H9 (cell line): ENCODE measurements around the gene MROH2A. TPM values are rescaled to one million over a fixed set of nuclear protein-coding genes. Genes with fewer than 3 reads are reported as not detected.

Experiments used
- DNase-seq: peaks from one replicate; pipeline ENCODE4 v3.0.0-alpha.2; 2017
- H2AFZ ChIP-seq: one replicate; pipeline ENCODE4 v1.6.1; 2013; ENCODE audit warnings: mild to moderate bottlenecking, low read length, control low read depth, moderate library complexity
- H2AK5ac ChIP-seq: 2 replicates; pipeline ENCODE4 v1.6.1; 2013; ENCODE audit warnings: low read length, control low read depth, mixed read lengths; ENCODE audit not compliant: insufficient read length
- H2BK120ac ChIP-seq: one replicate; pipeline ENCODE4 v1.6.1; 2013; ENCODE audit warnings: low read depth, mild to moderate bottlenecking, low read length, control low read depth, inconsistent platforms; ENCODE audit not compliant: poor library complexity, severe bottlenecking
- H2BK12ac ChIP-seq: 2 replicates; pipeline ENCODE4 v1.6.1; 2013; ENCODE audit warnings: low read length, control low read depth, mixed read lengths, low read depth; ENCODE audit not compliant: insufficient read length
- H2BK15ac ChIP-seq: 2 replicates; pipeline ENCODE4 v1.6.1; 2013; ENCODE audit warnings: low read depth, low read length, control low read depth
- H2BK20ac ChIP-seq: one replicate; pipeline ENCODE4 v1.6.1; 2013; ENCODE audit warnings: low read depth, mild to moderate bottlenecking, low read length, control low read depth, inconsistent platforms; ENCODE audit not compliant: poor library complexity, severe bottlenecking
- H2BK5ac ChIP-seq: 2 replicates; pipeline ENCODE4 v1.6.1; 2013; ENCODE audit warnings: low read length, control low read depth, mixed read lengths; ENCODE audit not compliant: insufficient read length
- H3K14ac ChIP-seq: 2 replicates; pipeline ENCODE4 v1.6.1; 2013; ENCODE audit warnings: low read length, control low read depth; ENCODE audit not compliant: insufficient read depth
- H3K18ac ChIP-seq: 2 replicates; pipeline ENCODE4 v1.6.1; 2013; ENCODE audit warnings: low read depth, mild to moderate bottlenecking, mixed read lengths, low read length, control low read depth; ENCODE audit not compliant: insufficient read length
- H3K23ac ChIP-seq: 2 replicates; pipeline ENCODE4 v1.6.1; 2013; ENCODE audit warnings: low read length, control low read depth, mixed read lengths, low read depth; ENCODE audit not compliant: insufficient read length
- H3K23me2 ChIP-seq: 2 replicates; pipeline ENCODE4 v1.6.1; 2013; ENCODE audit warnings: low read depth, mild to moderate bottlenecking, mixed read lengths, low read length, control low read depth; ENCODE audit not compliant: insufficient read length, poor library complexity, severe bottlenecking
- H3K27ac ChIP-seq: 2 replicates; pipeline ENCODE4 v1.5.1; 2013; ENCODE audit warnings: low read length, control low read depth, mixed read lengths, low read depth; ENCODE audit not compliant: insufficient read length
- H3K27me3 ChIP-seq: 2 replicates; pipeline ENCODE4 v1.6.1; 2013; ENCODE audit warnings: low read length, control low read depth, inconsistent platforms; ENCODE audit not compliant: insufficient read depth
- H3K4ac ChIP-seq: 2 replicates; pipeline ENCODE4 v1.6.1; 2013; ENCODE audit warnings: low read depth, mild to moderate bottlenecking, control low read depth, inconsistent platforms, low read length, moderate library complexity
- H3K4me1 ChIP-seq: 2 replicates; pipeline ENCODE4 v1.6.1; 2013; ENCODE audit warnings: low read length, control low read depth, inconsistent platforms; ENCODE audit not compliant: insufficient read depth
- H3K4me2 ChIP-seq: 2 replicates; pipeline ENCODE4 v1.6.1; 2013; ENCODE audit warnings: low read length, control low read depth, mixed read lengths; ENCODE audit not compliant: insufficient read length, insufficient read depth
- H3K56ac ChIP-seq: 2 replicates; pipeline ENCODE4 v1.6.1; 2013; ENCODE audit warnings: low read depth, mild to moderate bottlenecking, mixed read lengths, low read length, control low read depth; ENCODE audit not compliant: insufficient read length
- H3K79me1 ChIP-seq: 2 replicates; pipeline ENCODE4 v1.6.1; 2013; ENCODE audit warnings: low read depth, mild to moderate bottlenecking, moderate library complexity, low read length, control low read depth, inconsistent platforms; ENCODE audit not compliant: insufficient read depth, poor library complexity, severe bottlenecking
- H3K79me2 ChIP-seq: 2 replicates; pipeline ENCODE4 v1.6.1; 2013; ENCODE audit warnings: low read length, control low read depth, inconsistent platforms; ENCODE audit not compliant: insufficient read depth
- H3K9ac ChIP-seq: 2 replicates; pipeline ENCODE4 v1.6.1; 2013; ENCODE audit warnings: low read length, control low read depth, mixed read lengths; ENCODE audit not compliant: insufficient read length; ENCODE audit errors: extremely low read depth
- H3K9me3 ChIP-seq: one replicate; pipeline ENCODE4 v1.6.1; 2013; ENCODE audit warnings: low read depth, low read length, inconsistent platforms; ENCODE audit not compliant: control insufficient read depth
- H3T11ph ChIP-seq: one replicate; pipeline ENCODE4 v1.6.1; 2013; ENCODE audit warnings: mild to moderate bottlenecking, low read length, control low read depth, inconsistent platforms
- H4K20me1 ChIP-seq: one replicate; pipeline ENCODE4 v1.6.1; 2013; ENCODE audit not compliant: control insufficient read depth, insufficient read length, insufficient read depth
- H4K5ac ChIP-seq: 2 replicates; pipeline ENCODE4 v1.6.1; 2013; ENCODE audit warnings: low read depth, mild to moderate bottlenecking, mixed read lengths, low read length, control low read depth; ENCODE audit not compliant: insufficient read length
- H4K8ac ChIP-seq: replicated peaks from 2 replicates; pipeline ENCODE4 v1.6.1; 2013; ENCODE audit warnings: low read length, control low read depth, mixed read lengths, low read depth; ENCODE audit not compliant: insufficient read length
- H4K91ac ChIP-seq: 2 replicates; pipeline ENCODE4 v1.6.1; 2013; ENCODE audit warnings: low read depth, mild to moderate bottlenecking, moderate library complexity, mixed read lengths, low read length, control low read depth; ENCODE audit not compliant: insufficient read length
- H3K27ac Mint-ChIP-seq, 3 experiments: 2 replicates in 2 of 3; 3 replicates in 1 of 3; pipeline ENCODE4 v1.8.0; 2020 to 2021; ENCODE audit warnings: mixed read lengths in 3 of 3, mild to moderate bottlenecking in 1 of 3, moderate library complexity in 1 of 3
- H3K27me3 Mint-ChIP-seq: 2 replicates; pipeline ENCODE4 v1.8.0; 2021; ENCODE audit warnings: low read depth, mild to moderate bottlenecking, moderate library complexity, mixed read lengths
- H3K36me3 Mint-ChIP-seq, 3 experiments: 2 replicates in 2 of 3; 3 replicates in 1 of 3; pipeline ENCODE4 v1.8.0; 2020 to 2021; ENCODE audit warnings: low read depth in 3 of 3, mixed read lengths in 3 of 3; ENCODE audit not compliant: insufficient read depth in 1 of 3
- H3K4me1 Mint-ChIP-seq, 2 experiments: 2 replicates each; pipeline ENCODE4 v1.8.0; 2020; ENCODE audit warnings: mixed read lengths in 2 of 2
- H3K4me3 Mint-ChIP-seq, 2 experiments: 2 replicates in 1 of 2; 3 replicates in 1 of 2; pipeline ENCODE4 v1.8.0; 2020 to 2021; ENCODE audit warnings: mild to moderate bottlenecking in 2 of 2, mixed read lengths in 2 of 2, moderate library complexity in 1 of 2
- H3K9me3 Mint-ChIP-seq, 2 experiments: 2 replicates in 1 of 2; 3 replicates in 1 of 2; pipeline ENCODE4 v1.8.0; 2020; ENCODE audit warnings: mild to moderate bottlenecking in 2 of 2, mixed read lengths in 2 of 2, moderate library complexity in 1 of 2
- WGBS: extraction: QIAGEN DNeasy Blood & Tissue Kit; methylation state at CpG from one replicate; pipeline ENCODE4 v1.1.7; 2013; ENCODE audit warnings: missing lambda C conversion rate, low lambda C conversion rate, mixed read lengths; ENCODE audit not compliant: insufficient read length; ENCODE audit errors: extremely low coverage; 5-methylcytosine and 5-hydroxymethylcytosine counted together
- total RNA-seq: library from RNA; stranded (reverse); gene quantifications from 2 replicates; pipeline ENCODE4 v1.2.1, GENCODE V29; 2021
- TF ChIP-seq, protein P1 (sequence below): fragments of 200-600 bp; sonication (generic); conservative IDR thresholded peaks from 3 replicates; pipeline ENCODE4 v1.8.0; 2021; ENCODE audit warnings: antibody characterized with exemption, mild to moderate bottlenecking

The MROH2A gene
- total RNA-seq, 1 experiment from 2014 or later: not detected

DNA sequence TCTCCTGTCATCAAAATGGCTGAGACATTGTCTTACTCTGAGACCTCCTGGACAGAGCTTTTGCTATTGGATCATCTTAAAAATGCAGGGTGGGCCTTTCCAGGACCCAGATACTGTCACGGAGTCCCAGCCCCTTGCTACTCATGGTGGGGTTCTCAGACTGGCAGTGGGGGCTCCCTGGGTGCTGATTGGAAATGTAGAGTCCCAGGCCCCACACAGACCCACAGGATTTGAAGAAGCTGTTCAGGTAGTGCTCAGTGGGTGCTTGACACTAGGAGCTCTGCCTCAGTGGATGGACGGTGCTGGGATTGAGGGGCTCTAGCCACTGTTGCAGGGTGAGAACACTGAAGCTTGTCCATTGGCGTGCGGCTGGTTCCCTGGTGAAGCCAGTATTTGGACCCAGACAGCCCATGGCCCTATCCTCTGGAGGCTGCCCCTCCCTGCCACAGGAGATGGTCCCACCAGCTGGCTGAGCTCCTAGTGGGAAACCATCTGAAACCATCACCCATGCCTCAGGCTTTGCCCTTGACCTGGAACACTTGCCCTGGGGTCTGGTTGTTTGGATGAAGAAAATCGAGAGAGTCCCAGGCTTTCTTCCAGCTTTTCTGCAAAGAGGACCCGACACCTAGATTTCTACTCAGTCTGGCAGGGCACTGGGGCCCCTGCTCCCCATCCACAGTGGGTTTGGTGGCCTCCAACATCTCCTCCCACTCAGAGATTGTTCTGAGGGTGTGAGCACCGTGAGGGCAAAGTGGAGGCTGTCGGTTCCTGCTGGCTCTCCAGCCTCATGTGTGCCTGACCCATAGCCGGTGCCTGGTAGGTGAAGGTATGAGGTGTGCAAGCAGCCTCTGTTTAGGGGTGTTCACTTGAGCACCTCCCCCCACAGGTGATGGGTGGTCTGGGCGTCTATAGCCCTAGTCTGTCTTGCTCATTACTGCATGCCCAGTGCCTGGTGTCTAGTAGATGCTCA, 30.1 kb downstream of the MROH2A start:
- Histone ChIP-seq H2BK20ac (no peak overlapping the region), H2AFZ (no peak overlapping the region), H3K4me2 (no peak overlapping the region), H3K4ac (no peak overlapping the region), H3K27me3 (no peaks in the 10 kb centered on the region), H3K23me2 (no peaks in the 10 kb centered on the region), H3K79me1 (no peaks in the 10 kb centered on the region), H4K5ac (no peak overlapping the region), H3K9me3 (no peaks in the 10 kb centered on the region), H3K27ac (no peak overlapping the region), H4K8ac (no peak overlapping the region), H3T11ph (no peak overlapping the region), H2BK12ac (no peak overlapping the region), H3K56ac (no peak overlapping the region), H3K14ac (no peak overlapping the region), H3K79me2 (no peaks in the 10 kb centered on the region), H2BK15ac (no peak overlapping the region), H4K91ac (no peak overlapping the region), H2BK120ac (no peak overlapping the region), H3K4me1 (no peaks in the 10 kb centered on the region), H3K23ac (no peak overlapping the region), H3K9ac (no peak overlapping the region), H2AK5ac (no peak overlapping the region), H3K18ac (no peak overlapping the region), H4K20me1 (no peaks in the 10 kb centered on the region), H2BK5ac (no peak overlapping the region)
- no peaks in the 10 kb centered on the region for H3K36me3 Mint-ChIP-seq
- H3K27me3 Mint-ChIP-seq: peaks cover 26% of the 10 kb centered on the region
- H3K9me3 Mint-ChIP-seq: peaks cover 2 to 3% of the 10 kb centered on the region in 2 experiments; a peak in 3 of 5 replicates
- no CpG with 5 or more reads among the region's 10 CpGs for WGBS
- peak; percentile 17 for DNase-seq
- no peak overlapping the region for H3K27ac Mint-ChIP-seq
- TF ChIP-seq, protein P1, sequence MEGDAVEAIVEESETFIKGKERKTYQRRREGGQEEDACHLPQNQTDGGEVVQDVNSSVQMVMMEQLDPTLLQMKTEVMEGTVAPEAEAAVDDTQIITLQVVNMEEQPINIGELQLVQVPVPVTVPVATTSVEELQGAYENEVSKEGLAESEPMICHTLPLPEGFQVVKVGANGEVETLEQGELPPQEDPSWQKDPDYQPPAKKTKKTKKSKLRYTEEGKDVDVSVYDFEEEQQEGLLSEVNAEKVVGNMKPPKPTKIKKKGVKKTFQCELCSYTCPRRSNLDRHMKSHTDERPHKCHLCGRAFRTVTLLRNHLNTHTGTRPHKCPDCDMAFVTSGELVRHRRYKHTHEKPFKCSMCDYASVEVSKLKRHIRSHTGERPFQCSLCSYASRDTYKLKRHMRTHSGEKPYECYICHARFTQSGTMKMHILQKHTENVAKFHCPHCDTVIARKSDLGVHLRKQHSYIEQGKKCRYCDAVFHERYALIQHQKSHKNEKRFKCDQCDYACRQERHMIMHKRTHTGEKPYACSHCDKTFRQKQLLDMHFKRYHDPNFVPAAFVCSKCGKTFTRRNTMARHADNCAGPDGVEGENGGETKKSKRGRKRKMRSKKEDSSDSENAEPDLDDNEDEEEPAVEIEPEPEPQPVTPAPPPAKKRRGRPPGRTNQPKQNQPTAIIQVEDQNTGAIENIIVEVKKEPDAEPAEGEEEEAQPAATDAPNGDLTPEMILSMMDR: no peak
- no peaks in the 10 kb centered on the region for H3K4me1 Mint-ChIP-seq
- no peak overlapping the region for H3K4me3 Mint-ChIP-seq
